Myocyte (in vitro differentiated cells): ENCODE data around the gene CCDC74B. TPM values are rescaled to one million over a fixed set of nuclear protein-coding genes. Genes with fewer than 3 reads are reported as not detected.
"Not testable (repeated sequence)": the region's sequence is repeated elsewhere in the genome, so short reads cannot be mapped to it uniquely, and the experiment has no call there.

Experiments
- DNase-seq: peaks from one replicate; pipeline ENCODE4 v3.0.0-alpha.2; 2012; ENCODE audit warnings: low read depth
- total RNA-seq: library from RNA; depleted of rRNA; stranded (reverse); fragments of >200 nt; gene quantifications from 2 replicates; pipeline ENCODE4 v1.2.3, GENCODE V29; 2014

CCDC74B gene
- total RNA-seq, 1 donor from 2014 or later = 3.5 TPM

DNA sequence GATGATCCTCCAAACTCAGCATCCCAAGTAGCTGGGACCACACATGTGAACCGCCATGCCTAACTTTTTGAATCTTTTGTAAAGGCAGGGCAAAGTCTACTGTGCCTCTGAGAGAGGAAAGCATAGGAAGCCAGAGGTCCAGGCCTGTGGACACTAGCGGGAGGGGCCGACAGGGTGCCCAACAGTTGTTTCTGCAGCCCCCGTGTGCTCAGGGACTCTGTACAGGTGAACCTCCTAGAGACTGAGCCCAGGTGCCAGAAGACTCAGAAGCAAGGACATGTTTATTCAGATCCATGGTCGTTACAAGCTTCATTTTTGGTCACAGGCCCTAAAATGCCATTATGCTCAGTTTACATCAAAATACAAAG is 6.2 kb upstream of the CCDC74B start:
- not testable (repeated sequence) for DNase-seq

GRCh38 chr2:130150181-130151144 is 5.6 kb upstream of the CCDC74B start:
- DNase-seq = no peak

GRCh38 chr2:130148515-130148914 is 3.6 kb upstream of the CCDC74B start:
- DNase-seq = not testable (repeated sequence)

DNA sequence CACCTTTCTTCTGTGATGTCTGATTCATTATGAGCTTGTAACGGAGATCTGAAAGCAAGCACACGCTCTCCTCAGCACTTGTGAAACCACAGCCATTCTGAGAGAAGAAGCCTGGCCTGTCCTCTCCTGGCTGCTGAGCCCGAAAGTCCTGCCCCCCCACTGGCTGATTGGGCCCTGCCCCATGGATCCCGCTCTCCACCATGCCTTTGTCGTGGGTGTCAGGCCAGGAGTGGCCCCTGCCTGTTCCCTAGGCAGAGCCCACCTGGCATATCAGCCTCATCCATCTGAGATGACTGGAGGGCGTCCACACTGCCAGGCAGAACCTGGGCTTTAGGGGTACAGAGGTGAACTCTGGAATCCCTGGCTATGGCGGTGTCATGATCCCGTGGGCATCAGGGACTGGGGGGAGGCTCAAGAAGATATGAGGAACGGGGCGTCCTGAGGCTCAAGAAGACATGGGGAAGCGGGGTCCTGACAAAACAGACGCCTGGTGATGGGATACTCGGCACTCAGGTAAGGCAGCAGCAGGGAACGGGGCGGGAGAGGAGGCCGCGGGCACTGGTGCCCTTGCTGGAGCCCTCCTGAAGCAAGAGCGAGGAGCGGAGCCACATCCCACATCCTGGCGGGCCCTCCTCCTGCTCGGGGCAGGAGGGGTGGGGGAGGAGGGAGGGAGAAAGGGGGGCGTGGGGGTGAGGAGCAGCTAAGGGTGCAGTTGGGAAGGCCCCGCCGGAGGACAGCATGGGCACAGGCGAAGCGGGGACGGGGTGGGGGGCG is 1.5 kb downstream of the CCDC74B start:
- DNase-seq = not testable (repeated sequence)

- not testable (repeated sequence) for DNase-seq
Measured at GRCh38 chr2:130142396-130143265, 2.3 kb downstream of the CCDC74B start.

- DNase-seq = not testable (repeated sequence)
Measured at GRCh38 chr2:130141645-130142370, 3.1 kb downstream of the CCDC74B start.

GRCh38 chr2:130141002-130141401 is 3.9 kb downstream of the CCDC74B start:
- not testable (repeated sequence) for DNase-seq

GRCh38 chr2:130140516-130140915 is 4.4 kb downstream of the CCDC74B start:
- DNase-seq = not testable (repeated sequence)

DNA sequence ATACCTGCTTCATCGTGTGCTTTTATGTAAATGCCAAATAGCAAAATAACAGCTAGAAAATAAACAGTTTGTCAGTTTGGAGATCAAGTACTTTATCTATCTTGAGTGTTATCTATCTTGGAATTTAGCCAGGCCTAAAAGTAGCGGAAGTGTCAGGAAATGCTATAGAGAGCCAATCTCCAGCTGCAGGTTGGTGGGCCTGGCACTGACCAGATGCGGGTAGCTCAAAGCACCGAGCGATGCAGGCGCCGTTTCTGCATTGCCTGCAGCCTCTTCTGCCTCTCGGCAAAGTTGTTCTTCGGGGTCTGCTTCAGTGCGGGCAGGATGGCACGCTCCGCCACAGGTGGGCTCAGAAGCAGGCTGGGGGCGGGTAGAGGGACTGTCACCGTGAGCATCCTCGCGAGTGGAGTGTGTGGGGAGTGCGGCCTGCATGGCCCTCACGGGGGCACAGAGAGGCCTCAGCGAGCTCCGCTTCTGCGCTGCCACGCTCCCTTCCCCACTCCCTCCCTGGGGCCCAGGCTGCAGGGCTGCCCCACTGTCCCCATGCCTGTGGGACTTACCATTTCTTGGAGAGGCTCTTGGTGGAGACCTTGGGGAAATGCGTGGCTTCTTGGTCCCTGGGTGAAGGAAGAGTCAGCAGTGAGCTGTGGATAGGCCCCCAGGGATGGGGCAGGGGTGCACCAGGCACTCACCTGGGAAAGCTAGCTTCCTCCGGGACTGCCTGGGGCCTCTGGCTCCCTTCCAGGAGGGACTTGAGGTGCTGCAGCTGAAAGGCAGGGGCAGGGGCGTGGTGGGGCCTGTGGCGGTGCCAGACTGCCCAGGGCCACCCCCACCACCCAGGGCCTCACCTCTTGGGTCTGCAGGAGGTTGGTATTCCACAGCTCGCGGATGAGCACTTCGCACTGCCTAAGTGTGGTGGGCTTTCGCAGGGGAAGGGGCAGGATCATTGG is 5.3 kb downstream of the CCDC74B start:
- not testable (repeated sequence) for DNase-seq

DNA sequence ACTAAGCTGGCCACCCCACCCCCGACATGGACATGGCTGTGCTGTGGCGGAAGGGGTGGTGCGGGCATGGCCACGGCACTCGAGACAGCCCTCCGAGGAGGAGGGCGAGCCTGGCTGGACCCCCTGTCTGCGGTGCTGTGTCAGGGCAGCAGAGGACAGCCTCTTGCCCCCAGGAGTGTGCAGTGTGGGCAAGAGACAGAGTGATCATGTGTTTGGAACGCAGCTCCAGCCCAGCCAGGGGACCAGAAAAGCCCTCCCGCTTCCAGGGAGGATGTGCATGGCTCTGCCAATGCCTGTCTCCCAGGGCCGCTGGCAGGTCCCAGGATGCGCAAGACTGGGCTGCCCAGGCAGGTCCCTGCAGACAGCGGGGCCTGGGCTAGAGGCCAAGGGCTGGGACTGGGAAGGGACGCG is 6.1 kb downstream of the CCDC74B start:
- DNase-seq = not testable (repeated sequence)

GRCh38 chr2:130138326-130138725 is 6.6 kb downstream of the CCDC74B start:
- DNase-seq = not testable (repeated sequence)

- DNase-seq = not testable (repeated sequence)
Measured at GRCh38 chr2:130137118-130137517, 7.8 kb downstream of the CCDC74B start.

DNA sequence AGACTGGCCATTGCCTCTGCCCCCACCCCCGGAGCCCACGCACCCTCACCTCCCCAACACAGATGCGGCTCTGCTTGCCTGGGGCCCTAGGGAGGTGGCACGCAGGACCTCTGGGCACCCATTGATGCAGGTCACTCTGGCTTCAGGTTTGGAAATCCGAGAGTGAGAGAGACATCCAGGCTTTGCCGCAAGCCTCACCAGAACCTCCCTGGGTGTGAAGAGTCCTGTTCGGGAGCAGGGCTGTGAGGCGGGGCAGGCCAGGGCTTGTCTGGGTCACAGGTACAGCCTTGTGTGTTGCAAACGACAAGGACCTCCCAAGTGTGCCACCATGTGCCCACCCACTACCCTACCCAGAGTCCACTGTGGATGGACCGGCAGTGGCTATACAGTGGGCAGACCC is 8.4 kb downstream of the CCDC74B start:
- DNase-seq = not testable (repeated sequence)

GRCh38 chr2:130135692-130136541 is 9.0 kb downstream of the CCDC74B start:
- DNase-seq = no peak

GRCh38 chr2:130129120-130129829 is 15.6 kb downstream of the CCDC74B start, which contains the start of gene POTEF:
TSS of gene POTEF (minus strand) at chr2:130129222. CDS start at chr2:130120515, 8,707 bp downstream.
- DNase-seq = not testable (repeated sequence)

DNA sequence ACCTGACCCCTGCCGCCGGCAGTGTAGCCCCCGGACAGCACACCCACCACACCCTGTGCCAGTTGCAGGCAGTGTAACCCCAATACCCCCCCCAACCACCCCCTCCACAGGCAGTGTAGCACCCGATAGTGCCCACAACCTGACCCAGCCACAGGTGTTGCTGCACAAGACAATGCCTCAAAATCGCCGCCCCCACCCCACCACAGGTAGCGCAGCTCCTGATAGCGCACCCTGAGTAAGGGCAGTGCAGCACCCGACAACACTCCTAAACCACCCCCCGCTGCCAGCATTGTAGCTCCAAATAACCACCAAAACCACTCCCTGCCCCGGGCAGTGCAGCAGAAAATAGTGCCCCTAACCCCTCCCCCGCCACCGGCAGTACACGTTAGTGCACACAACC is 16.4 kb downstream of the CCDC74B start:
- DNase-seq = not testable (repeated sequence)

DNA sequence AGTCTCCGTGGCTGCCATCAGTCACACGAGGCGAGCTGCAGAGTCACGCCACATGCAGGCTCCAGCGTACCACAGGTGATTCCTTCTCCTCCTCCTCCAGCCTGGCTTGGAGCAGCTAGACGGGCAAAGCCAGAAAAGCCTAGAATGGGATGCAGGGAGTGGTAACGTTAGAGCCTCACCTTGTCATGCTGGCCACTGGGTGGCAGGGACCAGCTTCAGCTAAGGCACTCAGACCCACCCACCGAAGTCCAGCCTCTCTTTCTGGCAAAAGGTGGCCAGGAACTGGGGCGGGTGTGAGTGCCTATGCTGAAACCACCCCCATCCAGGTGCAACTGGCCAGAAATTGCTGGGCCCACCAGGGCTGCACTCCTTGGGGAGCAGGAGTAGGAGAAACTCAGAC is 17.2 kb downstream of the CCDC74B start:
- DNase-seq = not testable (repeated sequence)
